ENCODE data around the gene ZNF516. TPM values are rescaled to one million over a fixed set of nuclear protein-coding genes. Genes with fewer than 3 reads are reported as not detected.

ZNF516 gene
- total and polyA plus RNA-seq, 10 of the 15 experiments (the other 5 are each of a cell fraction or from before 2014, with no cell fraction given), result 2.0 to 32.0 (median 8.3) TPM

DNA sequence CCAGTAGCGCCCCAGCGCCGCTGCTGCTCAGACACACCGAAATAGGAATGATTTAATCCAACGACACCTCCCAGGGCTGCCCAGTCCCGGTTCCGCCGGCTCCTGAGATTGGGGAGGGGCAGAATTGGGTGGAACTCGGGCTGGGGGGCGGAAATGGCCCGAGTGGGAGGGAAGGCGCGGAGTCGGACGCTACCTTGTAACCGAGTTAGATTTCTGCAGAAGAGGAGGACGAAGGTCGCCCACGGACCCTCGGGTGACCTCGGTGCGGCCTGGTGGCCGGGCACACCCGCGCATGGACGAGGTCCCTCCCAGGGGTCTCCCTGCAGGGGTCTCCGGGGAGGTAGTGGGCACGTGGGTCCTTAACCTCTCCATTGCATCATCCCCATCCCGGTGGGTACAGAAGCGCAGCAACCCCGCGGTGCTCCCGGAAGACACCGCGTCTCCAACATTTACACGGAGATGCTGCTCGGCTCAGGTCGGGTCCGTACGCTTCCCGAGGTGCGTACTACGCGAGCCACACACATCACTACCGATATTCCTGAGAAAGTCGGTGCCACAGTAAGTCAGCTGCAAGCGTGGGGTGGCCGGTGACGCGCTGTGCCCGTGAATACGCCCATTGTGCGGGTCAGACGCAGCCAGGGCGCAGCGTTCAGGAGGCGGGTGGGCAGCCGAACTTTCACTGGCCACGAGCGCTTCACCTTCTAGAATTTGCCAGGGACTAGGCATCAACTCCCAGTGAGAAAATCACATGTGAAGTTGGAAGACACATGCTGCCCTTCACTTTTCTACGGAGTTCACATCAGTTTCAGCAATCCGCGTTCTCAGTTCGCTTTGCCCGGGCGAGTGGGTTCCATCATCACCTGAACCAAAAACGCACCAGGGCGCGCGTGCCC, 3.0 kb downstream of the ZNF516 start (continued):
- TF ChIP-seq, protein P1, sequence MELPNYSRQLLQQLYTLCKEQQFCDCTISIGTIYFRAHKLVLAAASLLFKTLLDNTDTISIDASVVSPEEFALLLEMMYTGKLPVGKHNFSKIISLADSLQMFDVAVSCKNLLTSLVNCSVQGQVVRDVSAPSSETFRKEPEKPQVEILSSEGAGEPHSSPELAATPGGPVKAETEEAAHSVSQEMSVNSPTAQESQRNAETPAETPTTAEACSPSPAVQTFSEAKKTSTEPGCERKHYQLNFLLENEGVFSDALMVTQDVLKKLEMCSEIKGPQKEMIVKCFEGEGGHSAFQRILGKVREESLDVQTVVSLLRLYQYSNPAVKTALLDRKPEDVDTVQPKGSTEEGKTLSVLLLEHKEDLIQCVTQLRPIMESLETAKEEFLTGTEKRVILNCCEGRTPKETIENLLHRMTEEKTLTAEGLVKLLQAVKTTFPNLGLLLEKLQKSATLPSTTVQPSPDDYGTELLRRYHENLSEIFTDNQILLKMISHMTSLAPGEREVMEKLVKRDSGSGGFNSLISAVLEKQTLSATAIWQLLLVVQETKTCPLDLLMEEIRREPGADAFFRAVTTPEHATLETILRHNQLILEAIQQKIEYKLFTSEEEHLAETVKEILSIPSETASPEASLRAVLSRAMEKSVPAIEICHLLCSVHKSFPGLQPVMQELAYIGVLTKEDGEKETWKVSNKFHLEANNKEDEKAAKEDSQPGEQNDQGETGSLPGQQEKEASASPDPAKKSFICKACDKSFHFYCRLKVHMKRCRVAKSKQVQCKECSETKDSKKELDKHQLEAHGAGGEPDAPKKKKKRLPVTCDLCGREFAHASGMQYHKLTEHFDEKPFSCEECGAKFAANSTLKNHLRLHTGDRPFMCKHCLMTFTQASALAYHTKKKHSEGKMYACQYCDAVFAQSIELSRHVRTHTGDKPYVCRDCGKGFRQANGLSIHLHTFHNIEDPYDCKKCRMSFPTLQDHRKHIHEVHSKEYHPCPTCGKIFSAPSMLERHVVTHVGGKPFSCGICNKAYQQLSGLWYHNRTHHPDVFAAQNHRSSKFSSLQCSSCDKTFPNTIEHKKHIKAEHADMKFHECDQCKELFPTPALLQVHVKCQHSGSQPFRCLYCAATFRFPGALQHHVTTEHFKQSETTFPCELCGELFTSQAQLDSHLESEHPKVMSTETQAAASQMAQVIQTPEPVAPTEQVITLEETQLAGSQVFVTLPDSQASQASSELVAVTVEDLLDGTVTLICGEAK (IDR thresholded peaks at IDR 0.05; ENCODE audit: borderline replicate concordance), result no peak
- TF ChIP-seq KAT2A (conservative IDR thresholded peaks at IDR 0.05; ENCODE audit: control insufficient read depth, low read depth, low read length), result no peak
- TF ChIP-seq CHD4 (IDR thresholded peaks at IDR 0.05), result no peak
- no peak for TF ChIP-seq SMAD5 (IDR thresholded peaks at IDR 0.05; ENCODE audit: low read depth)
- peak; percentile 42; the same call in 1 of the 2 replicates for TF ChIP-seq CREM (IDR thresholded peaks at IDR 0.05; ENCODE audit: low read depth)
- peak; percentile 69 for TF ChIP-seq POLR2A (IDR thresholded peaks at IDR 0.05; ENCODE audit: low read depth, low read length)
- no peak for TF ChIP-seq RELA (IDR thresholded peaks at IDR 0.05; ENCODE audit: borderline replicate concordance, partially characterized antibody)
- no peak for TF ChIP-seq NFIC (IDR thresholded peaks at IDR 0.05; ENCODE audit: low read depth, low read length)
- no peak for TF ChIP-seq FOS (IDR thresholded peaks at IDR 0.05; ENCODE audit: borderline replicate concordance, extremely low read depth, insufficient read length)
- no peak for TF ChIP-seq SMAD1 (IDR thresholded peaks at IDR 0.05; ENCODE audit: low read depth, partially characterized antibody)
- TF ChIP-seq, protein P2, sequence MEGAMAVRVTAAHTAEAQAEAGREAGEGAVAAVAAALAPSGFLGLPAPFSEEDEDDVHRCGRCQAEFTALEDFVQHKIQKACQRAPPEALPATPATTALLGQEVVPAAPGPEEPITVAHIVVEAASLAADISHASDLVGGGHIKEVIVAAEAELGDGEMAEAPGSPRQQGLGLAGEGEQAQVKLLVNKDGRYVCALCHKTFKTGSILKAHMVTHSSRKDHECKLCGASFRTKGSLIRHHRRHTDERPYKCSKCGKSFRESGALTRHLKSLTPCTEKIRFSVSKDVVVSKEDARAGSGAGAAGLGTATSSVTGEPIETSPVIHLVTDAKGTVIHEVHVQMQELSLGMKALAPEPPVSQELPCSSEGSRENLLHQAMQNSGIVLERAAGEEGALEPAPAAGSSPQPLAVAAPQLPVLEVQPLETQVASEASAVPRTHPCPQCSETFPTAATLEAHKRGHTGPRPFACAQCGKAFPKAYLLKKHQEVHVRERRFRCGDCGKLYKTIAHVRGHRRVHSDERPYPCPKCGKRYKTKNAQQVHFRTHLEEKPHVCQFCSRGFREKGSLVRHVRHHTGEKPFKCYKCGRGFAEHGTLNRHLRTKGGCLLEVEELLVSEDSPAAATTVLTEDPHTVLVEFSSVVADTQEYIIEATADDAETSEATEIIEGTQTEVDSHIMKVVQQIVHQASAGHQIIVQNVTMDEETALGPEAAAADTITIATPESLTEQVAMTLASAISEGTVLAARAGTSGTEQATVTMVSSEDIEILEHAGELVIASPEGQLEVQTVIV (IDR thresholded peaks at IDR 0.05; ENCODE audit: borderline replicate concordance, partially characterized antibody), result no peak
- no peak for TF ChIP-seq SUPT20H (IDR thresholded peaks at IDR 0.05; ENCODE audit: borderline replicate concordance, control insufficient read depth, low read depth, low read length)
- TF ChIP-seq FOXM1 (IDR thresholded peaks at IDR 0.05; ENCODE audit: low read depth, low read length), result no peak
- no peak for TF ChIP-seq PAX5 (IDR thresholded peaks at IDR 0.05; ENCODE audit: borderline replicate concordance, low read depth, low read length)
- TF ChIP-seq ZNF207 (IDR thresholded peaks at IDR 0.05; ENCODE audit: borderline replicate concordance), result no peak
- no peak for TF ChIP-seq BRCA1 (IDR thresholded peaks at IDR 0.05; ENCODE audit: low read depth, low read length)
- TF ChIP-seq, protein P3, sequence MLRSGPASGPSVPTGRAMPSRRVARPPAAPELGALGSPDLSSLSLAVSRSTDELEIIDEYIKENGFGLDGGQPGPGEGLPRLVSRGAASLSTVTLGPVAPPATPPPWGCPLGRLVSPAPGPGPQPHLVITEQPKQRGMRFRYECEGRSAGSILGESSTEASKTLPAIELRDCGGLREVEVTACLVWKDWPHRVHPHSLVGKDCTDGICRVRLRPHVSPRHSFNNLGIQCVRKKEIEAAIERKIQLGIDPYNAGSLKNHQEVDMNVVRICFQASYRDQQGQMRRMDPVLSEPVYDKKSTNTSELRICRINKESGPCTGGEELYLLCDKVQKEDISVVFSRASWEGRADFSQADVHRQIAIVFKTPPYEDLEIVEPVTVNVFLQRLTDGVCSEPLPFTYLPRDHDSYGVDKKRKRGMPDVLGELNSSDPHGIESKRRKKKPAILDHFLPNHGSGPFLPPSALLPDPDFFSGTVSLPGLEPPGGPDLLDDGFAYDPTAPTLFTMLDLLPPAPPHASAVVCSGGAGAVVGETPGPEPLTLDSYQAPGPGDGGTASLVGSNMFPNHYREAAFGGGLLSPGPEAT (IDR thresholded peaks at IDR 0.05; ENCODE audit: low read depth), result no peak
- TF ChIP-seq ZNF24 (IDR thresholded peaks at IDR 0.05), result no peak
- TF ChIP-seq STAT3 (IDR thresholded peaks at IDR 0.05; ENCODE audit: low read depth, low read length), result no peak
- no peak for TF ChIP-seq ZNF384 (IDR thresholded peaks at IDR 0.05; ENCODE audit: borderline replicate concordance, low read depth, low read length)
- TF ChIP-seq MTA3 (IDR thresholded peaks at IDR 0.05; ENCODE audit: borderline replicate concordance, low read length), result peak; percentile 79; the same call in 1 of the 2 replicates
- no peak for TF ChIP-seq TCF7 (IDR thresholded peaks at IDR 0.05; ENCODE audit: borderline replicate concordance)
- TF ChIP-seq NFYB (IDR thresholded peaks at IDR 0.05; ENCODE audit: insufficient read depth, low read depth, low read length), result no peak

Measured in GM12878 (cell line).